GM12878 (cell line): ENCODE data around the gene THSD4.

Source experiments
- CREM ChIP-seq: IDR thresholded peaks from 2 replicates; pipeline ENCODE4 v1.6.1; 2014; ENCODE audit warnings: antibody characterized with exemption, low read depth
- MAX ChIP-seq: IDR thresholded peaks from 2 replicates; pipeline ENCODE4 v1.6.1; 2012; ENCODE audit warnings: low read depth, low read length, improper control_type of control experiment
- TF ChIP-seq, protein P1 (sequence below), 3 experiments: IDR thresholded peaks in 2 of 3; conservative IDR thresholded peaks in 1 of 3; 2 replicates each; pipeline ENCODE4 v1.5.1; 2011; ENCODE audit warnings: low read depth in 3 of 3, low read length in 3 of 3, mild to moderate bottlenecking in 3 of 3, control low read depth in 2 of 3, moderate library complexity in 2 of 3, inconsistent platforms in 1 of 3, mixed read lengths in 1 of 3; ENCODE audit not compliant: control insufficient read depth in 2 of 3, insufficient read depth in 1 of 3; ENCODE audit errors: extremely low read depth in 1 of 3

DNA sequence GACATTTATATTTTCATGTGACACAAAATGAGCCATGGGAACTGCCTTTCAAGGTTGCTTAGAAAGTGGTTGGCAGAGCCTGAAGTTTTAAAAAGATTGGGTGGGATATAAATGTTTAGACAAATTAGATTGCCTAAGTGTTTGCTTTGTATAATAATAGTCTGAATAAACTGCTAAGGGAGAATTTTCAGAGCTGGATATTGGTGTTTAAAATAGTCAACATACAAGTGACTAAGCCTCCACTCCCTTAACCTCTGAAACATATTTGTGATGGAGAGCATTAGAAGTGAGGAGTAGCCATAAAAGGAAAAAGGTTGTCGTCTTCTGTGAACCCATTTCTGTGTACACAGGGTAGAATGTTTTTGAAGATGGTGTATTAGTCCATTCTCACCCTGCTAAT, 201.6 kb downstream of the THSD4 start:
- TF ChIP-seq MAX (no peak), CREM (no peak)
- TF ChIP-seq, protein P1, sequence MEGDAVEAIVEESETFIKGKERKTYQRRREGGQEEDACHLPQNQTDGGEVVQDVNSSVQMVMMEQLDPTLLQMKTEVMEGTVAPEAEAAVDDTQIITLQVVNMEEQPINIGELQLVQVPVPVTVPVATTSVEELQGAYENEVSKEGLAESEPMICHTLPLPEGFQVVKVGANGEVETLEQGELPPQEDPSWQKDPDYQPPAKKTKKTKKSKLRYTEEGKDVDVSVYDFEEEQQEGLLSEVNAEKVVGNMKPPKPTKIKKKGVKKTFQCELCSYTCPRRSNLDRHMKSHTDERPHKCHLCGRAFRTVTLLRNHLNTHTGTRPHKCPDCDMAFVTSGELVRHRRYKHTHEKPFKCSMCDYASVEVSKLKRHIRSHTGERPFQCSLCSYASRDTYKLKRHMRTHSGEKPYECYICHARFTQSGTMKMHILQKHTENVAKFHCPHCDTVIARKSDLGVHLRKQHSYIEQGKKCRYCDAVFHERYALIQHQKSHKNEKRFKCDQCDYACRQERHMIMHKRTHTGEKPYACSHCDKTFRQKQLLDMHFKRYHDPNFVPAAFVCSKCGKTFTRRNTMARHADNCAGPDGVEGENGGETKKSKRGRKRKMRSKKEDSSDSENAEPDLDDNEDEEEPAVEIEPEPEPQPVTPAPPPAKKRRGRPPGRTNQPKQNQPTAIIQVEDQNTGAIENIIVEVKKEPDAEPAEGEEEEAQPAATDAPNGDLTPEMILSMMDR (IDR thresholded peaks at IDR 0.05 in 2 of 3, conservative IDR thresholded peaks at IDR 0.05 in 1 of 3; ENCODE audit: control insufficient read depth in 2 of 3, extremely low read depth in 1 of 3, insufficient read depth in 1 of 3, low read depth in 3 of 3, low read length in 3 of 3) = no peak
